KG1 (cell line): ENCODE results near the gene MRTFB.

Experiments used
- DNase-seq: peaks from one replicate; lab custom pipeline; 2025; lab: John Stamatoyannopoulos, UW

Gene MRTFB

GRCh38 chr16:14308368-14308723, 237.2 kb downstream of the MRTFB start:
- no peak for DNase-seq

- DNase-seq, result no peak
Measured at GRCh38 chr16:14309001-14309886, 238.1 kb downstream of the MRTFB start.

- no peak for DNase-seq
Measured at GRCh38 chr16:14309906-14310305, 238.8 kb downstream of the MRTFB start.

- no peak for DNase-seq
Measured at GRCh38 chr16:14310519-14310991, 239.4 kb downstream of the MRTFB start.

- DNase-seq, result no peak
Measured at GRCh38 chr16:14314116-14314515, 243.0 kb downstream of the MRTFB start.

DNA sequence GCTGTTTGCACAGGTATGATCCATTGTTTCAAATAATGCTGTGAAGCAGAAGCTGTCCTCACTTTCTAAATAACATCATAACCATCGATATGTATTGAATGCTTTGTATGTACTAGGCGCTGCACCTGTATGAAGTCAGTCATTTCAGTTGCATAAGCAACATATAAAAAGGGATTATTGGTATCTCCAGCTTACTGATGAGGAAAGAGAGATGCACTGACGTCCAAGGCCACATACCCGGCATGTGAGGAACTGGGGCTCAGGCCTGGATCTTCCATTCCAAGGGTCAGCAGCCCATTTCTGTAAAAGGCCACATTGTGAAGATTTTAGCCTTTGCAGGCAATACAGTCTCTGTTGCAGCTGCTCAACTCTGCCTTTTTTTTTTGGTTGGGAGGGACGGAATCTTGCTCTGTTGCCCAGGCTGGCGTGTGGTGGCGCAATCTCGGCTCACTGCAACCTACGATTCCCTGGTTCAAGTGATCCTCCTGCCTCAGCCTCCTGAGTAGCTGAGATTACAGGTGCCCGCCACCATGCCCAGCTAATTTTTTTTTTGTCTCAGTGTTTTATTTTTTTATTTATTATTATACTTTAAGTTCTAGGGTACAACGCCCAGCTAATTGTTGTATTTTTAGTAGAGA, 244.7 kb downstream of the MRTFB start:
- DNase-seq, result no peak
